Peyer's patch (tissue), 4 donors: ENCODE results near the gene IAPP.

ENCODE experiments used
- POLR2A ChIP-seq, 2 donors: fragments of 450-650 bp; IDR thresholded peaks; one replicate each; pipeline ENCODE4 v1.5.1; 2017; ENCODE audit warnings: antibody characterized with exemption in 2 of 2, mild to moderate bottlenecking in 2 of 2, moderate library complexity in 2 of 2
- TF ChIP-seq, protein P1 (sequence below), 6 experiments: fragments of 450-650 bp in 4 of 6; fragments of 200-600 bp in 2 of 6; sonication (generic) in 1 of 6; IDR thresholded peaks; one replicate each; pipeline ENCODE4 v1.5.1; 2017 to 2019; ENCODE audit warnings: antibody characterized with exemption in 6 of 6, mild to moderate bottlenecking in 3 of 6, moderate library complexity in 1 of 6

DNA sequence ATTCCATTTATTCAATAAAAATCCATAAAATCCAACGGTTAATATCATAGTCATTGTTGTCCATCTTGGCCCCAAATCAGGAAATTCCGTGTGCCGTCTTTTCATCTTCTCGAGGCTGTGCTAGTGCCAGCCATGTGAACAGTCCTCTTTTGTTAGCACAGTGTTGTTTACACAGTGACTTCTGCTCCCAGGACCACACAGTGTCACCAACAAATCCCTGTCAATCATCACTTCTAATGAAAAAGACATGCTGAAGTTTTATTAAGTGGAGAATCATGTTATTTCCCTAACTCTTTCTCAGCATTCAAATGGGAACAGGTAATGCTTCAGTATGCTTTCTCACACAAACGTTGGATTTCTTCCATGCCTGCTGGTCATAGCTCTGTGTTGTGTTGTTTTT lies 36.0 kb upstream of the IAPP start:
- TF ChIP-seq, protein P1, sequence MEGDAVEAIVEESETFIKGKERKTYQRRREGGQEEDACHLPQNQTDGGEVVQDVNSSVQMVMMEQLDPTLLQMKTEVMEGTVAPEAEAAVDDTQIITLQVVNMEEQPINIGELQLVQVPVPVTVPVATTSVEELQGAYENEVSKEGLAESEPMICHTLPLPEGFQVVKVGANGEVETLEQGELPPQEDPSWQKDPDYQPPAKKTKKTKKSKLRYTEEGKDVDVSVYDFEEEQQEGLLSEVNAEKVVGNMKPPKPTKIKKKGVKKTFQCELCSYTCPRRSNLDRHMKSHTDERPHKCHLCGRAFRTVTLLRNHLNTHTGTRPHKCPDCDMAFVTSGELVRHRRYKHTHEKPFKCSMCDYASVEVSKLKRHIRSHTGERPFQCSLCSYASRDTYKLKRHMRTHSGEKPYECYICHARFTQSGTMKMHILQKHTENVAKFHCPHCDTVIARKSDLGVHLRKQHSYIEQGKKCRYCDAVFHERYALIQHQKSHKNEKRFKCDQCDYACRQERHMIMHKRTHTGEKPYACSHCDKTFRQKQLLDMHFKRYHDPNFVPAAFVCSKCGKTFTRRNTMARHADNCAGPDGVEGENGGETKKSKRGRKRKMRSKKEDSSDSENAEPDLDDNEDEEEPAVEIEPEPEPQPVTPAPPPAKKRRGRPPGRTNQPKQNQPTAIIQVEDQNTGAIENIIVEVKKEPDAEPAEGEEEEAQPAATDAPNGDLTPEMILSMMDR (IDR thresholded peaks at IDR 0.05): no peak
- TF ChIP-seq POLR2A (IDR thresholded peaks at IDR 0.05): no peak
